ENCODE data around the gene UNC13D. TPM values are rescaled to one million over a fixed set of nuclear protein-coding genes. Genes with fewer than 3 reads are reported as not detected.

The UNC13D gene
- polyA plus RNA-seq, 4 donors, result 4.1 to 8.9 (median 5.7) TPM

GRCh38 chr17:75835654-75835987 is 8.6 kb downstream of the UNC13D start:
- no peak for DNase-seq (ENCODE audit: low read depth in 4 of 4, low spot score in 3 of 4)

GRCh38 chr17:75834928-75835653 is 9.1 kb downstream of the UNC13D start:
- DNase-seq (ENCODE audit: low read depth in 4 of 4, low spot score in 3 of 4), result no peak

- DNase-seq (ENCODE audit: low read depth in 4 of 4, low spot score in 3 of 4), result no peak
These were observed 9.8 kb downstream of the UNC13D start for GRCh38 chr17:75834279-75834920.

GRCh38 chr17:75832652-75833400 is 11.4 kb downstream of the UNC13D start:
- DNase-seq (ENCODE audit: low read depth in 4 of 4, low spot score in 3 of 4), result no peak

- no peak for DNase-seq (ENCODE audit: low read depth in 4 of 4, low spot score in 3 of 4)
These were observed 12.0 kb downstream of the UNC13D start for GRCh38 chr17:75832164-75832651.

GRCh38 chr17:75831032-75831571 is 13.1 kb downstream of the UNC13D start:
- no peak for DNase-seq (ENCODE audit: low read depth in 4 of 4, low spot score in 3 of 4)

GRCh38 chr17:75830164-75831031 is 13.8 kb downstream of the UNC13D start:
- no peak for DNase-seq (ENCODE audit: low read depth in 4 of 4, low spot score in 3 of 4)

- no peak for DNase-seq (ENCODE audit: low read depth in 4 of 4, low spot score in 3 of 4)
These were observed 14.5 kb downstream of the UNC13D start for GRCh38 chr17:75829747-75830146.

- DNase-seq (ENCODE audit: low read depth in 4 of 4, low spot score in 3 of 4), result no peak
These were observed 15.5 kb downstream of the UNC13D start for GRCh38 chr17:75828741-75829140.

- no peak for DNase-seq (ENCODE audit: low read depth in 4 of 4, low spot score in 3 of 4)
These were observed 16.2 kb downstream of the UNC13D start for GRCh38 chr17:75828076-75828400.

- DNase-seq (ENCODE audit: low read depth in 4 of 4, low spot score in 3 of 4), result peak in 1 of 4 donors; percentile 48
These were observed 16.7 kb downstream of the UNC13D start for GRCh38 chr17:75827308-75828075.

- no peak for DNase-seq (ENCODE audit: low read depth in 4 of 4, low spot score in 3 of 4)
These were observed 17.5 kb downstream of the UNC13D start for GRCh38 chr17:75826561-75827307.

GRCh38 chr17:75825748-75826370 is 18.3 kb downstream of the UNC13D start:
- no peak for DNase-seq (ENCODE audit: low read depth in 4 of 4, low spot score in 3 of 4)

GRCh38 chr17:75825149-75825552 is 19.1 kb downstream of the UNC13D start:
- no peak for DNase-seq (ENCODE audit: low read depth in 4 of 4, low spot score in 3 of 4)

GRCh38 chr17:75824666-75825065 is 19.5 kb downstream of the UNC13D start:
- no peak for DNase-seq (ENCODE audit: low read depth in 4 of 4, low spot score in 3 of 4)

GRCh38 chr17:75824050-75824552 is 20.1 kb downstream of the UNC13D start:
- no peak for DNase-seq (ENCODE audit: low read depth in 4 of 4, low spot score in 3 of 4)

- DNase-seq (ENCODE audit: low read depth in 4 of 4, low spot score in 3 of 4), result no peak
These were observed 20.8 kb downstream of the UNC13D start for GRCh38 chr17:75823257-75824041.

- DNase-seq (ENCODE audit: low read depth in 4 of 4, low spot score in 3 of 4), result no peak
These were observed 21.4 kb downstream of the UNC13D start for GRCh38 chr17:75822800-75823166.
